Measurements from ENCODE around the gene STAU1.

The STAU1 gene

DNA sequence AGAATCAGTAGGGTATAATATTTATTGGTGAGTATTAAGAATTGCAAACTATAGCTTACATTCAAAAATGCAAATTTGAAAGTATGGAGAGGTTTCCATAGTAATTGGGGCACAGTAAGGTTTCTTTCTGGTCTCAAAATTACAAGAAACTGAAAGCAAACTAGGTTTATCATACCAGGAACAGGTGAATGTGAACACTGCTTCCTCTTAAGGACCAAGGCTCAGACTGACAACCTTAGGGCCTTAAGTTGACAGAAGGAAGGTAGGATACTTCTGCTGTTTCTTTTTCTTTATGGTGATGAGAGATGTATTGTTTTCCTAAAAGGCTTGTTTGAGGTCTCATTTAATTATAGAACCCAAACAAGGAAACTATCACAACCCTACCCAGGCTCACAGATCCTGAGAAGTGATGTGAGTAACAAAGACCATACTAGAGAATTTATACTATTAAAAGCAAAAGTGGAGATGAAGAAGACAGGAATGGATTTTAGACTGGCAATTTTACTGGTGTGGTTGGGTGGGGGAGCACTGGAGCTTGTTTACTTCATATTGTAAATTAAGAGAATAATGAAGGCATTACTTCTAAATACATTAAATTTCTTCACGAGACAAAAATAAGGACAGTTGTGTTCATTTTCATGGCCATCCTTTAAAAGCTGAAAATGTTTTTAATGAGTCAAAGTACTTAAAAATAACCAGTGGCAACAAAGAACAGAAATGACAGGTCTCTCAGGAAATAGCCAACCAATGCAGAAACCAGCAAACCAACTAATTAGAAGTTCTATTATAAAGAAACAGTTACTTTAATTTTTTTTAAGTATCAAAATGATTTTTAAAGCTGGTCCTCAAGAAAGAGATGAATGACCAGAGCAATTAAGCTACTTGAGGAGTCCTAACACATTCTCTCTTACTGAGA lies 21.3 kb downstream of the STAU1 start:
- Histone ChIP-seq H3K9me3 (ENCODE audit: control insufficient read depth, insufficient read depth, low read depth, low read length) (no peaks in the 10 kb centered on the region), H3K27ac (ENCODE audit: extremely low read depth, low read depth, low read length) (no peak overlapping the region), H3K4me1 (ENCODE audit: control insufficient read depth, insufficient read depth, low read length) (peaks cover 19% of the 10 kb centered on the region), H3K4me3 (ENCODE audit: low read depth, low read length) (no peak overlapping the region), H3K36me3 (ENCODE audit: control insufficient read depth in 2 of 2, insufficient read depth in 1 of 2, low read length in 2 of 2) (peaks cover 9 to 14% of the 10 kb centered on the region in 2 experiments; a peak in 2 of 3 replicates)
- TF ChIP-seq SALL2 (tag by site-specific recombination; IDR thresholded peaks at IDR 0.05; ENCODE audit: borderline replicate concordance): no peak
- no peak for TF ChIP-seq ZNF132 (tag by site-specific recombination; IDR thresholded peaks at IDR 0.05; ENCODE audit: borderline replicate concordance)
- TF ChIP-seq ZNF529 (tag by site-specific recombination; IDR thresholded peaks at IDR 0.05; ENCODE audit: insufficient replicate concordance): no peak
- no peak for TF ChIP-seq SETDB1 (IDR thresholded peaks at IDR 0.05; ENCODE audit: insufficient read length, low read length)
- TF ChIP-seq ZNF423 (tag by site-specific recombination; IDR thresholded peaks at IDR 0.05): no peak
- no peak for TF ChIP-seq ZFP69B (tag by site-specific recombination; IDR thresholded peaks at IDR 0.05)
- TF ChIP-seq IKZF3 (tag by site-specific recombination; IDR thresholded peaks at IDR 0.05): no peak
- TF ChIP-seq ZNF791 (tag by site-specific recombination; IDR thresholded peaks at IDR 0.05): no peak
- no peak for TF ChIP-seq ZNF629 (tag by site-specific recombination; IDR thresholded peaks at IDR 0.05)
- no peak for TF ChIP-seq ZFP41 (tag by site-specific recombination; IDR thresholded peaks at IDR 0.05; ENCODE audit: borderline replicate concordance)
- TF ChIP-seq, protein P1, sequence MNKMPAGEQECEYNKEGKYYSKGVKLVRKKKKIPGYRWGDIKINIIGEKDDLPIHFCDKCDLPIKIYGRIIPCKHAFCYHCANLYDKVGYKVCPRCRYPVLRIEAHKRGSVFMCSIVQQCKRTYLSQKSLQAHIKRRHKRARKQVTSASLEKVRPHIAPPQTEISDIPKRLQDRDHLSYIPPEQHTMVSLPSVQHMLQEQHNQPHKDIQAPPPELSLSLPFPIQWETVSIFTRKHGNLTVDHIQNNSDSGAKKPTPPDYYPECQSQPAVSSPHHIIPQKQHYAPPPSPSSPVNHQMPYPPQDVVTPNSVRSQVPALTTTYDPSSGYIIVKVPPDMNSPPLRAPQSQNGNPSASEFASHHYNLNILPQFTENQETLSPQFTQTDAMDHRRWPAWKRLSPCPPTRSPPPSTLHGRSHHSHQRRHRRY (tag by site-specific recombination; IDR thresholded peaks at IDR 0.05): no peak
- TF ChIP-seq, protein P2, sequence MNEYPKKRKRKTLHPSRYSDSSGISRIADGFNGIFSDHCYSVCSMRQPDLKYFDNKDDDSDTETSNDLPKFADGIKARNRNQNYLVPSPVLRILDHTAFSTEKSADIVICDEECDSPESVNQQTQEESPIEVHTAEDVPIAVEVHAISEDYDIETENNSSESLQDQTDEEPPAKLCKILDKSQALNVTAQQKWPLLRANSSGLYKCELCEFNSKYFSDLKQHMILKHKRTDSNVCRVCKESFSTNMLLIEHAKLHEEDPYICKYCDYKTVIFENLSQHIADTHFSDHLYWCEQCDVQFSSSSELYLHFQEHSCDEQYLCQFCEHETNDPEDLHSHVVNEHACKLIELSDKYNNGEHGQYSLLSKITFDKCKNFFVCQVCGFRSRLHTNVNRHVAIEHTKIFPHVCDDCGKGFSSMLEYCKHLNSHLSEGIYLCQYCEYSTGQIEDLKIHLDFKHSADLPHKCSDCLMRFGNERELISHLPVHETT (tag by site-specific recombination; IDR thresholded peaks at IDR 0.05): no peak
- TF ChIP-seq ZBTB1 (tag by site-specific recombination; IDR thresholded peaks at IDR 0.05): no peak
- TF ChIP-seq, protein P3, sequence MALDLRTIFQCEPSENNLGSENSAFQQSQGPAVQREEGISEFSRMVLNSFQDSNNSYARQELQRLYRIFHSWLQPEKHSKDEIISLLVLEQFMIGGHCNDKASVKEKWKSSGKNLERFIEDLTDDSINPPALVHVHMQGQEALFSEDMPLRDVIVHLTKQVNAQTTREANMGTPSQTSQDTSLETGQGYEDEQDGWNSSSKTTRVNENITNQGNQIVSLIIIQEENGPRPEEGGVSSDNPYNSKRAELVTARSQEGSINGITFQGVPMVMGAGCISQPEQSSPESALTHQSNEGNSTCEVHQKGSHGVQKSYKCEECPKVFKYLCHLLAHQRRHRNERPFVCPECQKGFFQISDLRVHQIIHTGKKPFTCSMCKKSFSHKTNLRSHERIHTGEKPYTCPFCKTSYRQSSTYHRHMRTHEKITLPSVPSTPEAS (tag by site-specific recombination; IDR thresholded peaks at IDR 0.05): no peak
- TF ChIP-seq, protein P4, sequence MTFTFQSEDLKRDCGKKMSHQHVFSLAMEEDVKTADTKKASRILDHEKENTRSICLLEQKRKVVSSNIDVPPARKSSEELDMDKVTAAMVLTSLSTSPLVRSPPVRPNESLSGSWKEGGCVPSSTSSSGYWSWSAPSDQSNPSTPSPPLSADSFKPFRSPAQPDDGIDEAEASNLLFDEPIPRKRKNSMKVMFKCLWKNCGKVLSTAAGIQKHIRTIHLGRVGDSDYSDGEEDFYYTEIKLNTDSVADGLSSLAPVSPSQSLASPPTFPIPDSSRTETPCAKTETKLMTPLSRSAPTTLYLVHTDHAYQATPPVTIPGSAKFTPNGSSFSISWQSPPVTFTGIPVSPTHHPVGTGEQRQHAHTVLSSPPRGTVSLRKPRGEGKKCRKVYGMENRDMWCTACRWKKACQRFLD (tag by site-specific recombination; IDR thresholded peaks at IDR 0.05): no peak
- TF ChIP-seq ZNF335 (tag by site-specific recombination; conservative IDR thresholded peaks at IDR 0.05): no peak
- TF ChIP-seq ZFP3 (tag by site-specific recombination; IDR thresholded peaks at IDR 0.05; ENCODE audit: low read depth): no peak
- TF ChIP-seq, protein P5, sequence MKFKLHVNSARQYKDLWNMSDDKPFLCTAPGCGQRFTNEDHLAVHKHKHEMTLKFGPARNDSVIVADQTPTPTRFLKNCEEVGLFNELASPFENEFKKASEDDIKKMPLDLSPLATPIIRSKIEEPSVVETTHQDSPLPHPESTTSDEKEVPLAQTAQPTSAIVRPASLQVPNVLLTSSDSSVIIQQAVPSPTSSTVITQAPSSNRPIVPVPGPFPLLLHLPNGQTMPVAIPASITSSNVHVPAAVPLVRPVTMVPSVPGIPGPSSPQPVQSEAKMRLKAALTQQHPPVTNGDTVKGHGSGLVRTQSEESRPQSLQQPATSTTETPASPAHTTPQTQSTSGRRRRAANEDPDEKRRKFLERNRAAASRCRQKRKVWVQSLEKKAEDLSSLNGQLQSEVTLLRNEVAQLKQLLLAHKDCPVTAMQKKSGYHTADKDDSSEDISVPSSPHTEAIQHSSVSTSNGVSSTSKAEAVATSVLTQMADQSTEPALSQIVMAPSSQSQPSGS (tag by site-specific recombination; IDR thresholded peaks at IDR 0.05; ENCODE audit: low read depth): no peak
- TF ChIP-seq, protein P6, sequence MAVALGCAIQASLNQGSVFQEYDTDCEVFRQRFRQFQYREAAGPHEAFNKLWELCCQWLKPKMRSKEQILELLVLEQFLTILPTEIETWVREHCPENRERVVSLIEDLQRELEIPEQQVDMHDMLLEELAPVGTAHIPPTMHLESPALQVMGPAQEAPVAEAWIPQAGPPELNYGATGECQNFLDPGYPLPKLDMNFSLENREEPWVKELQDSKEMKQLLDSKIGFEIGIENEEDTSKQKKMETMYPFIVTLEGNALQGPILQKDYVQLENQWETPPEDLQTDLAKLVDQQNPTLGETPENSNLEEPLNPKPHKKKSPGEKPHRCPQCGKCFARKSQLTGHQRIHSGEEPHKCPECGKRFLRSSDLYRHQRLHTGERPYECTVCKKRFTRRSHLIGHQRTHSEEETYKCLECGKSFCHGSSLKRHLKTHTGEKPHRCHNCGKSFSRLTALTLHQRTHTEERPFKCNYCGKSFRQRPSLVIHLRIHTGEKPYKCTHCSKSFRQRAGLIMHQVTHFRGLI (tag by site-specific recombination; IDR thresholded peaks at IDR 0.05): no peak
- TF ChIP-seq, protein P7, sequence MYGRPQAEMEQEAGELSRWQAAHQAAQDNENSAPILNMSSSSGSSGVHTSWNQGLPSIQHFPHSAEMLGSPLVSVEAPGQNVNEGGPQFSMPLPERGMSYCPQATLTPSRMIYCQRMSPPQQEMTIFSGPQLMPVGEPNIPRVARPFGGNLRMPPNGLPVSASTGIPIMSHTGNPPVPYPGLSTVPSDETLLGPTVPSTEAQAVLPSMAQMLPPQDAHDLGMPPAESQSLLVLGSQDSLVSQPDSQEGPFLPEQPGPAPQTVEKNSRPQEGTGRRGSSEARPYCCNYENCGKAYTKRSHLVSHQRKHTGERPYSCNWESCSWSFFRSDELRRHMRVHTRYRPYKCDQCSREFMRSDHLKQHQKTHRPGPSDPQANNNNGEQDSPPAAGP (tag by site-specific recombination; IDR thresholded peaks at IDR 0.05): no peak
- ChIA-PET POLR2A (no interaction called here), CTCF (interaction anchor here (0.7 to 2.5 kb wide), 5 partner anchors 34 to 80 kb away, joined by 3 to 13 read pairs (median 5); no protein-coding TSS in a partner anchor)
